Stimulated activated CD8-positive, alpha-beta memory T cell treated with anti-CD3 and anti-CD28 coated beads, Interleukin-15, amount 100 ng/mL, for 48 hours (primary cell): Measurements from ENCODE around the gene NOTUM.
"Not testable (repeated sequence)": the region's sequence is repeated elsewhere in the genome, so short reads cannot be mapped to it uniquely, and the experiment has no call there.

Experiments
- DNase-seq, 2 donors: peaks; one replicate each; pipeline ENCODE4 v3.0.0-alpha.2; 2020; ENCODE audit warnings: low read depth in 2 of 2

Gene NOTUM

GRCh38 chr17:81996232-81996756 is 35.3 kb upstream of the NOTUM start:
- DNase-seq: no peak

- no peak for DNase-seq
These were observed 34.7 kb upstream of the NOTUM start for GRCh38 chr17:81995463-81996231.

GRCh38 chr17:81994593-81995462 is 33.8 kb upstream of the NOTUM start:
- DNase-seq: no peak

GRCh38 chr17:81993729-81994592 is 33.0 kb upstream of the NOTUM start:
- no peak for DNase-seq

GRCh38 chr17:81992306-81993102 is 31.5 kb upstream of the NOTUM start:
- DNase-seq: no peak

- DNase-seq: no peak
These were observed 30.8 kb upstream of the NOTUM start for GRCh38 chr17:81991684-81992305.

GRCh38 chr17:81990836-81991683 is 30.1 kb upstream of the NOTUM start:
- no peak for DNase-seq

GRCh38 chr17:81987161-81987770 is 26.3 kb upstream of the NOTUM start:
- DNase-seq: no peak

- no peak for DNase-seq
These were observed 25.6 kb upstream of the NOTUM start for GRCh38 chr17:81986606-81987005.

GRCh38 chr17:81984773-81985410 is 23.9 kb upstream of the NOTUM start:
- DNase-seq: no peak

- DNase-seq: no peak
These were observed 22.8 kb upstream of the NOTUM start for GRCh38 chr17:81983639-81984373.

GRCh38 chr17:81983011-81983638 is 22.1 kb upstream of the NOTUM start:
- no peak for DNase-seq

GRCh38 chr17:81981511-81981910 is 20.5 kb upstream of the NOTUM start:
- not testable (repeated sequence) for DNase-seq

- no peak for DNase-seq
These were observed 19.8 kb upstream of the NOTUM start for GRCh38 chr17:81980707-81981343.

GRCh38 chr17:81980122-81980521 is 19.1 kb upstream of the NOTUM start:
- no peak for DNase-seq

GRCh38 chr17:81978524-81979298 is 17.7 kb upstream of the NOTUM start:
- DNase-seq: no peak
